Fibroblast of skin of right biceps (primary cell): Measurements from ENCODE around the gene ODC1.
A peak's percentile ranks its signal among the peaks of the same experiment; 100 is the strongest.
"Not testable (repeated sequence)": the region's sequence is repeated elsewhere in the genome, so short reads cannot be mapped to it uniquely, and the experiment has no call there.

Experiments
- DNase-seq: peaks from one replicate; pipeline ENCODE4 v3.0.0-alpha.2; 2013

Gene ODC1

GRCh38 chr2:10447895-10448575 lies at the start of gene ODC1:
TSS of gene ODC1 (minus strand) at chr2:10448327. CDS start at chr2:10445032, 3,295 bp downstream.
- DNase-seq = peak; percentile 95

- DNase-seq = peak; percentile 64
These were observed 49.7 kb upstream of the ODC1 start for GRCh38 chr2:10497797-10498251.

- no peak for DNase-seq
These were observed 47.8 kb upstream of the ODC1 start for GRCh38 chr2:10495988-10496313.

- DNase-seq = no peak
These were observed 47.3 kb upstream of the ODC1 start for GRCh38 chr2:10495311-10495987.

GRCh38 chr2:10494351-10495066 lies 46.4 kb upstream of the ODC1 start:
- no peak for DNase-seq

- DNase-seq = peak; percentile 21
These were observed 45.6 kb upstream of the ODC1 start for GRCh38 chr2:10493634-10494281.

- no peak for DNase-seq
These were observed 45.0 kb upstream of the ODC1 start for GRCh38 chr2:10493075-10493633.

GRCh38 chr2:10490806-10491291 lies 42.7 kb upstream of the ODC1 start:
- no peak for DNase-seq

GRCh38 chr2:10489842-10490555 lies 41.9 kb upstream of the ODC1 start:
- DNase-seq = no peak

- not testable (repeated sequence) for DNase-seq
These were observed 40.0 kb upstream of the ODC1 start for GRCh38 chr2:10488142-10488541.

- DNase-seq = not testable (repeated sequence)
These were observed 39.6 kb upstream of the ODC1 start for GRCh38 chr2:10487741-10488104.

GRCh38 chr2:10487081-10487740 lies 39.1 kb upstream of the ODC1 start:
- DNase-seq = no peak

- no peak for DNase-seq
These were observed 38.5 kb upstream of the ODC1 start for GRCh38 chr2:10486601-10487079.

- no peak for DNase-seq
These were observed 38.0 kb upstream of the ODC1 start for GRCh38 chr2:10486091-10486490.

GRCh38 chr2:10482913-10483312 lies 34.8 kb upstream of the ODC1 start:
- no peak for DNase-seq

- DNase-seq = no peak
These were observed 34.3 kb upstream of the ODC1 start for GRCh38 chr2:10482460-10482859.

GRCh38 chr2:10481666-10482157 lies 33.6 kb upstream of the ODC1 start:
- DNase-seq = no peak

GRCh38 chr2:10481055-10481665 lies 33.0 kb upstream of the ODC1 start:
- DNase-seq = no peak

GRCh38 chr2:10480359-10480949 lies 32.3 kb upstream of the ODC1 start:
- no peak for DNase-seq

GRCh38 chr2:10478916-10479315 lies 30.8 kb upstream of the ODC1 start:
- no peak for DNase-seq

- no peak for DNase-seq
These were observed 30.1 kb upstream of the ODC1 start for GRCh38 chr2:10478298-10478625.
